HCT116 (cell line): Measurements from ENCODE around the gene NSMF. TPM values are rescaled to one million over a fixed set of nuclear protein-coding genes. Genes with fewer than 3 reads are reported as not detected.

Experiments
- ATAC-seq: fragments of 200-7000 bp; cut with Tn5 transposase; 2 replicates; pipeline ENCODE4 v1.9.1; 2020; ENCODE audit warnings: mild to moderate bottlenecking, moderate library complexity
- BruUV-seq: library from RNA; stranded (reverse); fragments of 400-500 nt; replicated peaks from 2 replicates; lab custom pipeline; 2021; lab: Mats Ljungman, UMichigan
- CTCF ChIA-PET: fragments of 300-600 bp; sonication (Branson Sonifier 250); formaldehyde crosslinking; loops from one replicate; lab custom pipeline; 2021; ENCODE audit warnings: antibody characterized with exemption; lab: Charles Lee
- POLR2A ChIA-PET: fragments of 300-600, 350-600 bp; sonication (Branson Sonifier 250); formaldehyde crosslinking; loops from one replicate; lab custom pipeline; 2021; ENCODE audit warnings: antibody characterized with exemption; lab: Charles Lee
- RAD21 ChIA-PET, 2 experiments: fragments of 300-600 bp; sonication (Branson Sonifier 250); formaldehyde crosslinking; loops; one replicate each; lab custom pipeline; 2023; ENCODE audit warnings: low total read pairs in 2 of 2; ENCODE audit not compliant: uncharacterized antibody in 2 of 2, unreplicated experiment in 2 of 2, low non-redundant PET in 1 of 2; lab: Charles Lee
- DNase-seq: peaks from one replicate; pipeline ENCODE4 v3.0.0-alpha.2; 2010; ENCODE audit warnings: low read depth, low spot score
- H2AFZ ChIP-seq: fragments of 200-600 bp; shearing (Covaris generic), sonication (generic); 2 replicates; pipeline ENCODE4 v1.6.1; 2017; ENCODE audit warnings: low read depth, mixed run types, mixed read lengths, antibody characterized with exemption, low read length; ENCODE audit not compliant: poor library complexity, severe bottlenecking
- H3K27ac ChIP-seq: 2 replicates; pipeline ENCODE4 v1.5.1; 2012; ENCODE audit warnings: low read depth, low read length
- H3K27me3 ChIP-seq: fragments of 200-600 bp; sonication (generic); 2 replicates; pipeline ENCODE4 v1.6.1; 2016; ENCODE audit warnings: mixed run types, low read length, mixed read lengths; ENCODE audit not compliant: insufficient read depth
- H3K36me3 ChIP-seq, 2 experiments: fragments of 200-500 bp in 1 of 2; fragments of 200-600 bp in 1 of 2; sonication (Bioruptor generic) in 1 of 2; sonication (generic) in 1 of 2; 2 replicates each; pipeline versions ENCODE4 v1.5.1 to v1.6.1; 2014 to 2016; ENCODE audit warnings: low read length in 2 of 2, inconsistent platforms in 1 of 2, mixed read lengths in 1 of 2, mixed run types in 1 of 2; ENCODE audit not compliant: insufficient read depth in 2 of 2, control insufficient read depth in 1 of 2
- H3K4me1 ChIP-seq, 2 experiments: fragments of 200-600 bp in 1 of 2; sonication (generic) in 1 of 2; 2 replicates each; pipeline versions ENCODE4 v1.5.1 to v1.6.1; 2012 to 2017; ENCODE audit warnings: low read length in 2 of 2, inconsistent platforms in 1 of 2, mild to moderate bottlenecking in 1 of 2, mixed read lengths in 1 of 2, mixed run types in 1 of 2, moderate library complexity in 1 of 2; ENCODE audit not compliant: insufficient read depth in 2 of 2, control insufficient read depth in 1 of 2
- H3K4me2 ChIP-seq: fragments of 200-600 bp; sonication (generic); 2 replicates; pipeline ENCODE4 v1.6.1; 2017; ENCODE audit warnings: mixed run types, low read length, mixed read lengths
- H3K4me3 ChIP-seq, 2 experiments: fragments of 200-600 bp in 1 of 2; sonication (generic) in 1 of 2; replicated peaks in 1 of 2; 2 replicates each; pipeline ENCODE4 v1.5.1; 2011 to 2016; ENCODE audit warnings: low read length in 2 of 2, control low read depth in 1 of 2, low read depth in 1 of 2, mild to moderate bottlenecking in 1 of 2, mixed read lengths in 1 of 2, mixed run types in 1 of 2
- H3K79me2 ChIP-seq: fragments of 200-600 bp; sonication (generic); 2 replicates; pipeline ENCODE4 v1.6.1; 2017; ENCODE audit warnings: mild to moderate bottlenecking, mixed run types, low read length, moderate library complexity, mixed read lengths; ENCODE audit not compliant: insufficient read depth
- H3K9ac ChIP-seq: fragments of 200-600 bp; sonication (generic); 2 replicates; pipeline ENCODE4 v1.6.1; 2016; ENCODE audit warnings: low read length, mixed read lengths
- H3K9me2 ChIP-seq: fragments of 200-600 bp; sonication (generic), shearing (Covaris generic); 2 replicates; pipeline ENCODE4 v1.6.1; 2017; ENCODE audit warnings: mixed run types, mild to moderate bottlenecking, moderate library complexity; ENCODE audit not compliant: insufficient read depth
- H3K9me3 ChIP-seq, 2 experiments: fragments of 200-500 bp in 1 of 2; fragments of 200-600 bp in 1 of 2; sonication (Bioruptor generic) in 1 of 2; sonication (generic) in 1 of 2; 2 replicates each; pipeline ENCODE4 v1.6.1; 2014 to 2017; ENCODE audit warnings: low read length in 2 of 2, mixed read lengths in 2 of 2, inconsistent platforms in 1 of 2, low read depth in 1 of 2, mild to moderate bottlenecking in 1 of 2, mixed run types in 1 of 2, moderate library complexity in 1 of 2; ENCODE audit not compliant: control insufficient read depth in 1 of 2, insufficient read depth in 1 of 2
- H4K20me1 ChIP-seq: fragments of 200-600 bp; sonication (generic), shearing (Covaris generic); 2 replicates; pipeline ENCODE4 v1.6.1; 2017; ENCODE audit warnings: mixed run types, mild to moderate bottlenecking, moderate library complexity; ENCODE audit not compliant: insufficient read depth
- ELF1 ChIP-seq: IDR thresholded peaks from 2 replicates; pipeline ENCODE4 v1.6.1; 2012; ENCODE audit warnings: low read depth, borderline replicate concordance
- EZH2phosphoT487 ChIP-seq: fragments of 200-600 bp; IDR thresholded peaks from 2 replicates; pipeline ENCODE4 v1.6.1; 2018; ENCODE audit warnings: antibody characterized with exemption, borderline replicate concordance
- FOSL1 ChIP-seq: IDR thresholded peaks from 2 replicates; pipeline ENCODE4 v1.6.1; 2012; ENCODE audit warnings: low read depth
- ZFX ChIP-seq: fragments of 450-650 bp; IDR thresholded peaks from 2 replicates; pipeline ENCODE4 v1.6.1; 2017
- intact Hi-C: fragments of 100-400 bp; cut with micrococcal nuclease; formaldehyde crosslinking; loops from 2 replicates; pipeline ENCODE4 v1.10.0; 2022
- total RNA-seq: library from RNA; stranded (reverse); gene quantifications from one replicate; pipeline ENCODE4 v1.2.1, GENCODE V29; 2021; ENCODE audit not compliant: unreplicated experiment

The NSMF gene
- total RNA-seq, 1 experiment from 2014 or later = 81.9 TPM

GRCh38 chr9:137492464-137493363, 33.6 kb upstream of the NSMF start:
- no peaks in the 10 kb centered on the region for H3K27me3 ChIP-seq

GRCh38 chr9:137491735-137492432, 32.8 kb upstream of the NSMF start:
- Histone ChIP-seq H3K9me2 (no peaks in the 10 kb centered on the region), H3K4me2 (peak overlapping the region; percentile 23; the same call in 1 of the 2 replicates), H3K27me3 (no peaks in the 10 kb centered on the region), H3K36me3 (no peaks in the 10 kb centered on the region), H3K27ac (no peak overlapping the region)
- RAD21 ChIA-PET = no interaction called here
- DNase-seq = no peak
- POLR2A ChIA-PET = no interaction called here
- BruUV-seq = no TSS peak
- CTCF ChIA-PET = no interaction called here
- TF ChIP-seq ELF1 (no peak), FOSL1 (no peak), ZFX (no peak)
- TF ChIP-seq, all 23 proteins: peak for 0
- Histone ChIP-seq H3K9ac (no peak overlapping the region), H4K20me1 (no peaks in the 10 kb centered on the region), H3K4me3 (no peak overlapping the region), H3K4me1 (peaks cover 2 to 19% of the 10 kb centered on the region in 2 experiments; a peak in 3 of 4 replicates), H3K9me3 (no peaks in the 10 kb centered on the region; a peak in 1 of 4 replicates), H2AFZ (no peak overlapping the region), H3K79me2 (no peaks in the 10 kb centered on the region)
- ATAC-seq = no peak
- intact Hi-C loops = no loop called here

More at GRCh38 chr9:137492464-137493363, 33.6 kb upstream of the NSMF start:
- H3K4me1 ChIP-seq = peaks cover 2 to 19% of the 10 kb centered on the region in 2 experiments; a peak in 3 of 4 replicates
- DNase-seq = peak; percentile 42
- ChIA-PET CTCF (no interaction called here), POLR2A (interaction anchor here (0.5 kb wide), 1 partner anchor 693 kb away, joined by 3 read pairs; no protein-coding TSS in a partner anchor), RAD21 (no interaction called here)
- H2AFZ ChIP-seq = no peak overlapping the region
- ATAC-seq = peak; percentile 95
- no peaks in the 10 kb centered on the region for H3K79me2 ChIP-seq
- H3K4me3 ChIP-seq = no peak overlapping the region
- intact Hi-C loops = no loop called here
- no peak overlapping the region for H3K9ac ChIP-seq
- peak overlapping the region; percentile 4; the same call in 1 of the 2 replicates for H3K27ac ChIP-seq
- no peaks in the 10 kb centered on the region for H3K36me3 ChIP-seq
- no peaks in the 10 kb centered on the region; a peak in 1 of 4 replicates for H3K9me3 ChIP-seq
- H3K9me2 ChIP-seq = no peaks in the 10 kb centered on the region
- no peak overlapping the region for H3K4me2 ChIP-seq
- BruUV-seq = no TSS peak
- H4K20me1 ChIP-seq = no peaks in the 10 kb centered on the region
- TF ChIP-seq EZH2phosphoT487 (no peak), ZFX (0 out of 2 replicates have a peak, but pooled peaks have one; percentile 16)
